EL (cell line): Measurements from ENCODE around the gene KDR.

Source experiments
- DNase-seq: peaks from one replicate; pipeline ENCODE4 v3.0.0-alpha.2; 2016

KDR gene

GRCh38 chr4:55125087-55125721 is at the start of gene KDR:
Gene KDR, minus strand, starts transcription at chr4:55125595. Its CDS starts 302 bp downstream, at chr4:55125293.
- DNase-seq: peak; percentile 43

GRCh38 chr4:55173580-55173979 is 48.2 kb upstream of the KDR start:
- DNase-seq: peak; percentile 58

DNA sequence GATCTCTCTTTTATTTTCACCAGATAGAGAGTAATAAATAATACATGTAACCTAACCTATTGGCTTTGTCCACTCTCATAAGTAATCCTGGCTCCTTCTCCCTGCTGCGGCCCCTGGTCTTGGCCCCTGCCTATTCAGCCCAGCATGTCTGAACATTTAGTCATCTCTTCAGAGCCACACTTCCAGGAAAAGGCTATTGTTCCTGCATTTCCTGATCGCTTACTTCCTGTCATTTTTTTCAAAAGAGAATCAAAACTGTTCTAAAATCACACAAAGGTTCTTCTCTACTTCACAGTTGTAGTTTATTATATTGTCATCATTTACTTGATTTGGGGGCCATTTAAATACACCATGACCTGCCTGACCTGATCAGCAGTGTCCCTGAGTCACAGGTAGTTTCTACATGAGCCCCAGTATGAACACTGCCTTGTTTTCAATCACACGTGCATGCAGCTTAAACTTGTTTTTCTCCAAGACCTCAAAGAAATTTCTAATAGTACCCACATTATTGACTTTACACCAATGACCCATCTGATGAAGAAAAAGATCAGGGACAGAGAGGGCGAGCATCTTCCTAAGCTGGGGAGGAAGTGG is 47.4 kb upstream of the KDR start:
- DNase-seq: peak; percentile 52

- DNase-seq: no peak
Measured at GRCh38 chr4:55170462-55170861, 45.1 kb upstream of the KDR start.

DNA sequence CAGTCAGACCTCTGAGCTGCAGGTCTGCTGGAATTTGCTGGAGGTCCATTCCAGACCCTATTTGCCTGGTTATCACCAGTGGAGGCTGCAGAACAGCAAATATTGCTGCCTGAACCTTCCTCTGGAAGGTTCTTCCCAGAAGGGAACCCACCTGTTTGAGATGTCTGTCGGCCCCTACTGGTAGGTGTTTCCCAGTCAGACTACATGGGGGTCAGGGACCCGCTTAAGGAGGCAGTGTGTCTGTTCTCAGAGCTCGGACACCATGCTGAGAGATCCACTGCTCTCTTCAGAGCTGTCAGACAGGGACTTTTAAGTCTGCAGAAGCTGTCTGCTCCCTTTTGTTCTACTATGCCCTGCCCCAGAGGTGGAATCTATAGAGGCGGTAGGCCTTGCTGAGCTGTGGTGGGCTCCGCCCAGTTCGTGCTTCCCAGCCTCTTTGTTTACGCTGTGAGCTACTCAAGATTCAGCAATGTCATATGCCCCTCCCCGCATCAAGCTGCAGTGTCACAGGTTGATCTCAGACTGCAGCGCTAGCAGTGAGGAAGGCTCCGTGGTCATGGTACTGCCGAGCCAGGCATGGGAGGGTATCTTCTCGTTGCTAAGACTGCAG is 44.1 kb upstream of the KDR start:
- no peak for DNase-seq

- DNase-seq: no peak
Measured at GRCh38 chr4:55162396-55162795, 37.0 kb upstream of the KDR start.

DNA sequence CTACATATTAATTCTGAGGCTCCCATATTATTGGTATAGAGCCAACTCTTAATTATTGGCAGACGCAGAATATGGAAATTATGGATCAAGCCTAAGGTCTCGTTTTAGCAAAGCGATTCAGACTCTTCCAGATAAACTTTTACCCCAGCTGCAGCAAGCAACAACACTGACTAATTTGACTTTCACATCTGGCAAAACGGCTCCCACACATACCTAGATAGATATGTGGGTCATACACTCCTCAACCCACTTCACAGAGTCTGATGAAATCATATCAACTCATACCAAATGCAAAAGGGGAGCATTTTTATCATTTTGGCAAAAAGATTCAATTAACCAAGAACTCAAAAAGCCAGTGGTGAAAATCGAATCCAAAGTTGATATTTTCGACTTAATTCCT is 36.3 kb upstream of the KDR start:
- no peak for DNase-seq

- DNase-seq: no peak
Measured at GRCh38 chr4:55159851-55160250, 34.5 kb upstream of the KDR start.

- DNase-seq: no peak
Measured at GRCh38 chr4:55158957-55159356, 33.6 kb upstream of the KDR start.

GRCh38 chr4:55157559-55158277 is 32.3 kb upstream of the KDR start:
- DNase-seq: no peak

DNA sequence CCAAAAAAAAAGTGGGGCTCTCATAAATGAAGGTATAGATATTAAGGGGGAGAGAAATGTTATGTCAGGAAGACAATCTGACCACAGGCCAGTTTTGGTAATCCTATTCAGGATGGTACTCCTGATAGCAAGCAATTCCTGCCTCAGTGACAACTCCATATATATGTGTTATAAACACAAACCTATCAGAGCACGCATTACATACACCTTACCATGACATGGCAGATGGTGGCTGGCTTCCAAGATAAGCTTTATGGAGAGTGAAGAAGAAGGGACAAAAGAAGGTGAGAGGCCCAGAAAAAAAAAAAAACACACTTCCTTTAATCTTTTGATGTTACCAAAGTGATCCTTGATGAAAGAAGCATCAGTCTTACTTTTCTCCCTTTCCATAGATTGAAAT is 29.5 kb upstream of the KDR start:
- DNase-seq: no peak

- DNase-seq: no peak
Measured at GRCh38 chr4:55154290-55154880, 29.0 kb upstream of the KDR start.

DNA sequence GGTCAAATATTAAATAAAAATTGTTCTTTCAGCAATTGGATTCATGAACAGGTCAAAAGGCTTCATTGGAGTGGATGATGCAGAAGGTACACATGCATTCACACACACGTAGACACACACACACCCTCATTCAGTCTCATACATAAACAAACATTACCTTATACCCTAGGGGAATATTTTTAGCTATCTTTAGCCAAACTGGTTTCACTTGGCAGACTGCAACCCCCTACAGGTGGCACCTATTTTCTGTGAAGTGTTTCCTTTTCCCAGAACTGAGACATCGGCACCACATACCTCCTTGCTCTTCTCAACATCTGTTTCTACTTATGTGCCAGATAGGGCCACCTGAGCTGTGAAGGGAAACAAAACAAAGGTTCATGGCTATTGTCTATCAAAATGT is 18.5 kb upstream of the KDR start:
- DNase-seq: no peak

GRCh38 chr4:55138367-55138766 is 13.0 kb upstream of the KDR start:
- no peak for DNase-seq

DNA sequence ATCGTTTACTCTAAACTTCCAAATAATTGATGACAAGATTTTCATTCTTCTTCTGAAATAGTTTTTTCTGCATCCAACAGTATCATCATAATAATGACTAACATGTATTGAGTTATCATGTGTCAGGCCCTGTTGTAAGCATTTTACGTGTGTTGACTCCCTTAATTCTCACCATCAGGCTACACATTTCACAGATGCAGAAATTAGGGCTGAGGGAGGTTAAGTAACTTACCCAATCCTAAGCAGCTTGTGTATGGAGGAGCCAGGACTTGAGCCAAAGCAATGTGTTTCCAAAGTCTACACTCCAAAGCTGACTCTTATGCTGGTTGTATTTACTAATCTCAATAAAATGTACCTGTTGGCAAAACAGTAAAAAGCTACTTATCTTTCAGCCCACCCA is 11.2 kb upstream of the KDR start:
- no peak for DNase-seq

GRCh38 chr4:55133951-55134350 is 8.6 kb upstream of the KDR start:
- no peak for DNase-seq

DNA sequence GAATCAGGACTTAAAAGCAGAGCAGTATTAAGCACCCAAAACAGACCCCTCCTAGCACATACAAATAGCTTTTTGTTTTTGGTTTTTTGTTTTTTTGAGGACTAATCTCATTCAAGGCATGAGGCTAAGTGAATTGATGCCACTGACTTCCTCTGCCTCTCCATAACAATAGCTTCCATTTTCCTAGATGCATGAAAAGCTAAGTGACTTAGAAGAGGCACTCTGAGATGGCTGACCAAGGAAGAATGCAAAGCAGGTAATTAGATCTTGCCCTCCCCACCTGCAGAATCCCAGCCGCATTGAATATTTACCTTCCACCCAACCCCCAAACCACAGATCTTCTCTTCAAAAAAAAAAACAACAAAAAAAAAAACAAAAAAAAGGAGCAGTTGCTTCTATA is 7.4 kb upstream of the KDR start:
- DNase-seq: no peak

DNA sequence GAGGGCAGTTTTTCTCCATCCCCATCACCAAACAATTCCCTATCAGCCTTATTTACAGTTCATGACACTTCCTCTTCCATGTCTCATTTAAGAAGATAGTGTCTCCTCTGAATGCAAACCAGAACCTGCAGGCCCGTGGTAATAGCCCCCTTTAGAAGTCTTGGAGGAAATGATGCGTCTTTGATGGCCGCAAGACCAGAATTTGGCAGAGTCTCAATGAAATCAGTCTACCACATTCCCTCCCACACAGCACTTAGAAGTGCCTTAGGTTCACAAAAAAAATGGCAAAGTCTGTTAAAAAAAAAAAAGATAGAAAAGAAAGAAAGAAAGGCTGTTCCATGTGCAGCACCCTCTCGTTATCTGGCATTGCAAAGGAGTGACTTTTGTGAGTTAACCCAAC is 2.1 kb upstream of the KDR start:
- DNase-seq: no peak

DNA sequence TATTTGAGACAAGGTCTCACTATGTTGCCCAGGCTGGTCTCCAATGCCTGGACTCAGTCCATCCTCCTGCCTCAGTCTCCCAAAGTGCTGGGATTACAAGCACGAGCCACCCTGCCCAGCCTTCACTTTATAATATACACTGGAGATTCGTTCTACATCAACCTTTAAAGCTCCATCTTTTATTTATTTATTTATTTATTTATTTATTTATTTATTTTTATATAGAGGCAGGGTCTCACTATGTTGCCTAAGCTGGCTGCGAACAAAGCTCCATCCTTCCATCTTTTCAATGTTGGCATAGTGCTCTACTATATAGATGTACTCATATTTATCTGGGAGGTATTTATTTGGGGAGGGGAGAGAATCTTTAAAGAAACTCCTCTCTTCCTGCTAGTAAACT is 1.7 kb upstream of the KDR start:
- no peak for DNase-seq

- DNase-seq: peak; percentile 21
Measured at GRCh38 chr4:55125763-55126541, 557 bp upstream of the KDR start.

DNA sequence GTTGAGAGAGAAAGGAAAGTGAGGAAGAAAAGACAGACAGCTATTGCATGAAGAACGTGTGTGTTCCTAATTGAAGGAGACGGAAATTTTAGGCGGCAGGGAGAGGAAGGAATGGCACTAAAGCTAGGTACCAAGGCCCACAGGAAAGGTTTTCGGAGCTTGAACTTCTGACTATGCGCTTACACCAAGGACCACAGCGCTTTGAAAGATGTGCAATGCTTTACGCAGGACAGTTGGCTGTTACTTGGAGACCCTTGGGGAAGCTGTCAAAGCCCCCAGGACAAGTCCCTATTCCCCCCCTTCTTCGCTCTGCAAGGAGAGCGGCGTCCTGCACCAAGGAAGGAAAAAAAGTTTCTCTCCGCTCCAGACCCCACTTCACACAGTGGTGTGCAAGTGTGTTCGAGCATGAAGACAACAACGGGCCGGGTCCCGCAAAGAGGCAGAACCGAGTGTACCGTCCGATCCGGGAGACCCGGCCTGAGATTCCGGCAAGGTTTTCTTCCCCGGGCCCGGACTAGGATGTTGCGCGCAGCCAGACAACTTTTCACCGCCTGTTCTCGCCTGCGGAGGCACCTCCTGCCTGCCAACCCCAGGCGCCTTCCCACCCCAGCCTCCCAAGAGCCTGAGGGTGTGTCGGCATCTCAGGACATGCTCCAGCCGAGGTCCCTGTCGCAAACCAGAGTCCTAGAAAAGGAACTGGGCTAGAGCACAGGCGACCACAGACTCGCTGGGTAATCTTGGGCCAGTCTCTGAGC is 896 bp downstream of the KDR start:
- no peak for DNase-seq

DNA sequence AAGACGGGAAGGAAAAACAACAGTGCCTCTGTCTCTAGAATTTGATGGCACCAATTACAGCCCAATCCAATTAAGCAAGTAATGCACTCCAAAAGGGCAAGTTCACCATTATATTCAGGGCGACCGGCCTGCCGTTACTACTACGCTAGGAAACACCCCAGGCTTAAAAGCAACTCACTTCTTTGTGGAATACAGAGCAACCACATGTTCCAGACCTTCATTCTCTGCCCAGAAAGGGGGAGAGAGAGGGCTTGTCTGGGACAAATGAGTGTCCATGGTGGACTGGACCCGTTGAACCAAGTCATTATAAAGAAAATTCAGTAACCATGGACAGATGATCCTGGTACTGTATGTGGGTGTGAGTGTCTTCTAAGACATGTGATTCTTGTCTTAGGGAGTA is 1.6 kb downstream of the KDR start:
- DNase-seq: no peak
